ENCODE data around the gene IP6K1. TPM values are rescaled to one million over a fixed set of nuclear protein-coding genes. Genes with fewer than 3 reads are reported as not detected.
"Not testable (repeated sequence)": the region's sequence is repeated elsewhere in the genome, so short reads cannot be mapped to it uniquely, and the experiment has no call there.

IP6K1 gene
- total RNA-seq, 1 experiment from 2014 or later = 30.3 TPM

- H3K36me3 ChIP-seq = peaks cover 3% of the 10 kb centered on the region; the same call in 1 of the 2 replicates
- DNase-seq = no peak
- H3K27me3 ChIP-seq = no peaks in the 10 kb centered on the region
- H3K4me1 ChIP-seq = no peaks in the 10 kb centered on the region
- H3K9me3 ChIP-seq (replicated peaks) = no peaks in the 10 kb centered on the region
- H3K4me3 ChIP-seq = no peak overlapping the region
- H3K27ac ChIP-seq = no peak overlapping the region
Measured at GRCh38 chr3:49761661-49762060, 24.7 kb downstream of the IP6K1 start.

- Histone ChIP-seq H3K36me3 (no peaks in the 10 kb centered on the region), H3K4me3 (no peak overlapping the region), H3K27me3 (no peaks in the 10 kb centered on the region), H3K27ac (no peak overlapping the region), H3K4me1 (no peaks in the 10 kb centered on the region), H3K9me3 (replicated peaks) (no peaks in the 10 kb centered on the region)
- no peak for DNase-seq
Measured at GRCh38 chr3:49759226-49759625, 27.1 kb downstream of the IP6K1 start.

GRCh38 chr3:49757197-49757596 is 29.1 kb downstream of the IP6K1 start:
- H3K27ac ChIP-seq = no peak overlapping the region

DNA sequence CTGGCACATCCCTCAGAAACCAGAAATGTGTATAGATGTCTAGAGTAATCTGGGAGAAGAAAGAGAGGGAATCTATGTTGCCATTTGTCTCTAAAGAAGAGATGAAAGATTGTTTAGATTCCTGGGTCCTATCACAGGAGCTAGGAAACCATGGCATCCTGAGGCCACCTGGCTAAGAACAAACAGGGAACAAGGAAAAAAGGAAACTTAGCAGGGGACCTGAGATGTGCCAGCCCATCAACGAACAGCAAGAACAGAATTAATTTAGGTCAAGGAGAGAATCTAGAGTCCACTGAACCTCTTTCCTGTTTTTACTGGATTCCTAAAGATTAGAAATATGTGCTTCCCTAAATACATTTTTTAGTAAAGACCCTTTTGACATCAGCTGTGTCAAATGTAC is 30.3 kb downstream of the IP6K1 start:
- H3K9me3 ChIP-seq (replicated peaks) = no peaks in the 10 kb centered on the region
- no peak overlapping the region for H3K4me3 ChIP-seq
- H3K27me3 ChIP-seq = no peaks in the 10 kb centered on the region
- no peak for DNase-seq
- H3K4me1 ChIP-seq = no peaks in the 10 kb centered on the region
- no peaks in the 10 kb centered on the region for H3K36me3 ChIP-seq
- no peak overlapping the region for H3K27ac ChIP-seq

More at GRCh38 chr3:49757197-49757596, 29.1 kb downstream of the IP6K1 start:
- H3K27me3 ChIP-seq = no peaks in the 10 kb centered on the region
- no peaks in the 10 kb centered on the region for H3K4me1 ChIP-seq
- DNase-seq = no peak
- no peak overlapping the region for H3K4me3 ChIP-seq
- no peaks in the 10 kb centered on the region for H3K9me3 ChIP-seq (replicated peaks)
- no peaks in the 10 kb centered on the region for H3K36me3 ChIP-seq

GRCh38 chr3:49754536-49754935 is 31.8 kb downstream of the IP6K1 start:
- Histone ChIP-seq H3K27ac (no peak overlapping the region), H3K36me3 (no peaks in the 10 kb centered on the region), H3K4me3 (no peak overlapping the region), H3K9me3 (replicated peaks) (no peaks in the 10 kb centered on the region), H3K27me3 (no peaks in the 10 kb centered on the region), H3K4me1 (no peaks in the 10 kb centered on the region)
- DNase-seq = no peak

DNA sequence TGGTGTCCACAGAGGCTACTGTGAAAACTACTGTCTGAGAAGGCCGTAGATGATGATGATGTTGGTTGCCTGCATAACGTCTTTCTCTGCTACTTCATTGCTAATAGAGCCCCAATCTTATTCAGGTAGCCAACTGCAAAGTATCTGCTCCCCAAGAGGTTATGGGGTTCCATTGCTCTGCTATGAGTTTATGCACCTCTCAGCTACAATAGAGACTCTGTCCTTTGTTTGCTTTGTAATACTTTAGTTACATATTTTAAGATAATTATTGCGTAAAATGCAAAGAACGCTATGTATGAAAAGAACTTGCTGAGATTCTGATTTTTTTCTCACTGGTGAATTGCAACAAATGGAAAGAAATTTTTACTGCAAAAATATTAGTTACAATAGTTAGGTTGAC is 34.8 kb downstream of the IP6K1 start:
- Histone ChIP-seq H3K4me1 (no peaks in the 10 kb centered on the region), H3K4me3 (no peak overlapping the region), H3K27me3 (no peaks in the 10 kb centered on the region), H3K36me3 (no peaks in the 10 kb centered on the region; the same call in 1 of the 2 replicates), H3K27ac (no peak overlapping the region), H3K9me3 (replicated peaks) (no peaks in the 10 kb centered on the region)
- no peak for DNase-seq

GRCh38 chr3:49750056-49750455 is 36.3 kb downstream of the IP6K1 start:
- DNase-seq = no peak
- Histone ChIP-seq H3K4me3 (no peak overlapping the region), H3K4me1 (no peaks in the 10 kb centered on the region), H3K27me3 (no peaks in the 10 kb centered on the region), H3K9me3 (replicated peaks) (no peaks in the 10 kb centered on the region), H3K36me3 (peaks cover 2% of the 10 kb centered on the region; the same call in 1 of the 2 replicates), H3K27ac (no peak overlapping the region)

DNA sequence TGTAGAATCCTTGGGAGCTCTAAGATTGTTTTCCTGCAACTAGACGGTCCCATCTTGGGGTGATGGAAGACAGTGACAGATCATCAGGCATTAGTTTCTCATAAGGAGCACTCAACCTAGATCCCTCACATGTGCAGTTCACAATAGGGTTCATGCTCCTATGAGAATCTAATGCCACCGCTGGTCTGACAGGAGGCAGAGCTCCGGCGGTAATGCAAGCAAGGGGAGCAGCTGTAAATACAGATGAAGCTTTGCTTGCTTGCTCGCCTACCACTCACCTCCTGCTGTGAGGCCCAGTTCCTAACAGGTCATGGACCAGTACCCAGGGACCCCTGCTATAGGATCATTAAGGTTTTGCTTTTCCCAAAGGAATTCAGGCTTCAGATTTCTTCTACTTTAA is 37.5 kb downstream of the IP6K1 start:
- H3K27ac ChIP-seq; H3K27me3 ChIP-seq; H3K4me3 ChIP-seq; H3K9me3 ChIP-seq (replicated peaks); H3K36me3 ChIP-seq; H3K4me1 ChIP-seq; DNase-seq: not testable (repeated sequence)

DNA sequence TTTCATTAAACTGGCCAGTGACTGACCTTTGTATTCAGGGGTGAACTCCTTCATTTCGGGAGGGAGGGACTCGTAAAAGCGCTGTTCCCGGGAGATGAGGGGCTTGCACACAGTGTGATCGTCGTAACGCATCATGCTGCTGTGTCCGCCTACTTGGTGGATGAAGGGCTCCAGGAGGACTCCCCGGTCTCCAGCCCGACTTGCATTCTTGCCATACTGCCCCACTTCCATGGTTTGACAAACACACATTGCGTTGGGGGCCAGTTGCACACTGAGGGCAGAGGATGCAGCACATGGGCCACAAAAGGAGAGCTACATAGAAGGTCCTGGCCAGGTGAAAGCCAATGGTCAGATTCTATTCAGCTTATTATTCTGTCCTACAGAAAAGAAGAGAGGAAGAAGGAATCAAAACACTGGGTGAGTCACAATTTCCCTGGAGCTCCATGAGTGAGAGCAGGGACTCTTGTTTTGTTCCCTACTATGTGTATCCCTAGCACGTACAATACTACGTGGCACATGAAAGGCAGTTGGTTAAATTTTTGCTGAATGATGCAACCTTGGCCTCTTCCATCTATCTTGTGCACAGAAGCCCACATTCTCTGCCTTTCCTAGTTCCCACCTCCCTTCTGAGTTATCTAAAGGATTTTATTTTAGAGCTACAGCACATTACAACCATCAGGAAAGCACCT is 38.4 kb downstream of the IP6K1 start:
- H3K27ac ChIP-seq = no peak overlapping the region
- H3K4me3 ChIP-seq = no peak overlapping the region
- H3K36me3 ChIP-seq = peaks cover 7% of the 10 kb centered on the region; the same call in 1 of the 2 replicates
- H3K4me1 ChIP-seq = no peaks in the 10 kb centered on the region
- H3K9me3 ChIP-seq (replicated peaks) = no peaks in the 10 kb centered on the region
- no peak for DNase-seq
- no peaks in the 10 kb centered on the region for H3K27me3 ChIP-seq

- Histone ChIP-seq H3K27ac (no peak overlapping the region), H3K4me3 (no peak overlapping the region), H3K9me3 (replicated peaks) (no peaks in the 10 kb centered on the region), H3K4me1 (no peaks in the 10 kb centered on the region), H3K36me3 (peaks cover 7% of the 10 kb centered on the region; the same call in 1 of the 2 replicates), H3K27me3 (no peaks in the 10 kb centered on the region)
- DNase-seq = no peak
Measured at GRCh38 chr3:49745986-49746385, 40.4 kb downstream of the IP6K1 start.

GRCh38 chr3:49740427-49740826 is 45.9 kb downstream of the IP6K1 start:
- Histone ChIP-seq H3K27me3 (no peaks in the 10 kb centered on the region), H3K36me3 (peaks cover 23% of the 10 kb centered on the region), H3K4me1 (no peaks in the 10 kb centered on the region), H3K9me3 (replicated peaks) (no peaks in the 10 kb centered on the region), H3K4me3 (no peak overlapping the region), H3K27ac (no peak overlapping the region)
- DNase-seq = no peak

DNA sequence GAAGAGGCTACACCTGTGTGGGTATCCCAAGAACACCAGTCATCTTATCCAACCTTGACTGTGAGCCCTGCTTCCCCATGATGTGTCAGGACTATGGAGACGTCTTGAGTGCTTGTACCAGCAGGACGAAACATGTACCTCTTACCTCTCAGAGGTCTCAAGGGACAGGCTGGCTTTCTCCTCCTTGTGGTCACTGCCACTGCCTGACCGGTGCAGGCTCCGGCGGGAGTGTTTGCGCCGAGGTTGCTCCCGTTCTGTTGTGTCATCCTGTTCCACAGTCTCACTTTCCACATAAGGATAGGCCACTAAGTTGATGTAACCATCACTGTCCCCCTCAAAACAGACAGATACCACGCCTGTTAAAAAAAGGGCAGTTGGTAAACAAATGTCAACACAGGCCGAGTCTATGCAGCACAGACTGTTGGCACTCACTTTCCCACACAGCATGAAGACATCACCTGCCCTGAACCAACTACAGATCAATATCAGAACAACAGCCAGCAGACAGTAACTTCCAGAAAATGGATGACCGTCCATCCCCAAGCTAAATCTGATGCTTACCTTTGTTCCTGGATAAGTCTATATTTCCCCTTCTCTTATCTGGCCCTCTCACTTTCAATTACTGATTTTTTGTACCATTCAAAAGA is 48.2 kb downstream of the IP6K1 start:
- Histone ChIP-seq H3K27ac (no peak overlapping the region), H3K4me3 (no peak overlapping the region), H3K36me3 (peaks cover 22% of the 10 kb centered on the region), H3K27me3 (no peaks in the 10 kb centered on the region), H3K4me1 (no peaks in the 10 kb centered on the region), H3K9me3 (replicated peaks) (no peaks in the 10 kb centered on the region)
- no peak for DNase-seq

GRCh38 chr3:49734752-49735151 is 51.6 kb downstream of the IP6K1 start:
- no peaks in the 10 kb centered on the region for H3K27me3 ChIP-seq
- no peak overlapping the region for H3K4me3 ChIP-seq
- H3K27ac ChIP-seq = no peak overlapping the region
- peaks cover 24% of the 10 kb centered on the region for H3K36me3 ChIP-seq
- no peak for DNase-seq
- H3K9me3 ChIP-seq (replicated peaks) = no peaks in the 10 kb centered on the region
- no peaks in the 10 kb centered on the region for H3K4me1 ChIP-seq

- H3K4me3 ChIP-seq = no peak overlapping the region
- no peak for DNase-seq
- no peaks in the 10 kb centered on the region for H3K27me3 ChIP-seq
- H3K9me3 ChIP-seq (replicated peaks) = no peaks in the 10 kb centered on the region
- H3K36me3 ChIP-seq = peaks cover 21% of the 10 kb centered on the region
- no peaks in the 10 kb centered on the region for H3K4me1 ChIP-seq
- no peak overlapping the region for H3K27ac ChIP-seq
Measured at GRCh38 chr3:49733551-49733950, 52.8 kb downstream of the IP6K1 start.

DNA sequence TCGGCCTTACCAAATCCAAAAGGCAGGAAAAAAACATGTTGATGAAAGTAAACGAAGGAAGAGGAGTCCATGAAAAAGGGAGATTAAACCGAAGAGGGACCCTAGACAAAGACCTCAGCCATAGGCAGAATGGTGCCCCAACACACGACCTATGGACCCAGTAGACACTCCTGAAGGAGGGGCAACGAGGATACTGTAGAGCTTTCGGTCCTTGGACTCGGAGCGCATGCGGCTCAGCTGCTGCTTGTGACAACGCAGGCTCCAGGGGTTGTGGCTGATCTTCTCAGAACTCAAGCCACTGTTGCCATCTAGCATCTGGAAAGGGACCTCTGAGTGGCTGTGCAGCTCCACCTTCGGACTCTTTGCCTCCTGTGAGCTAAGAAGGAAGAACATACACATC is 53.7 kb downstream of the IP6K1 start:
- peaks cover 21% of the 10 kb centered on the region for H3K36me3 ChIP-seq
- no peaks in the 10 kb centered on the region for H3K4me1 ChIP-seq
- no peak for DNase-seq
- no peaks in the 10 kb centered on the region for H3K27me3 ChIP-seq
- H3K9me3 ChIP-seq (replicated peaks) = no peaks in the 10 kb centered on the region
- no peak overlapping the region for H3K4me3 ChIP-seq
- H3K27ac ChIP-seq = no peak overlapping the region

All from SJCRH30 (cell line).